HFFc6 (cell line): ENCODE data around the gene TP53INP2. TPM values are rescaled to one million over a fixed set of nuclear protein-coding genes. Genes with fewer than 3 reads are reported as not detected.

Source experiments
- DNase-seq: peaks from one replicate; pipeline ENCODE4 v3.0.0-alpha.2; 2018
- H3K27ac Mint-ChIP-seq: 2 replicates; pipeline ENCODE4 v1.8.0; 2020; ENCODE audit warnings: mild to moderate bottlenecking, mixed read lengths
- H3K27me3 Mint-ChIP-seq: 2 replicates; pipeline ENCODE4 v1.8.0; 2021; ENCODE audit warnings: mild to moderate bottlenecking, moderate library complexity, mixed read lengths; ENCODE audit not compliant: insufficient read depth
- H3K36me3 Mint-ChIP-seq: 2 replicates; pipeline ENCODE4 v1.8.0; 2021; ENCODE audit warnings: low read depth, mixed read lengths
- H3K4me1 Mint-ChIP-seq: 2 replicates; pipeline ENCODE4 v1.8.0; 2020; ENCODE audit warnings: low read depth, mixed read lengths
- H3K4me3 Mint-ChIP-seq: 2 replicates; pipeline ENCODE4 v1.8.0; 2020; ENCODE audit warnings: mild to moderate bottlenecking, moderate library complexity, mixed read lengths
- H3K9me3 Mint-ChIP-seq: 2 replicates; pipeline ENCODE4 v1.8.0; 2020; ENCODE audit warnings: mild to moderate bottlenecking, mixed read lengths
- CTCF ChIP-seq: fragments of 200-600 bp; sonication (generic); IDR thresholded peaks from 2 replicates; pipeline ENCODE4 v1.5.0; 2021; ENCODE audit warnings: antibody characterized with exemption, mild to moderate bottlenecking
- total RNA-seq, 6 experiments: library from RNA; stranded (reverse); fragmentation: NEBNext Ultra II Directional; extraction: Animal tissue kit (Norgen Biotek cat#: 25700); gene quantifications; 2 replicates in 1 of 6; 3 replicates in 5 of 6; pipeline ENCODE4 v1.2.3, GENCODE V29; 2021

TP53INP2 gene
- total RNA-seq, 6 experiments from 2014 or later: 14.2 to 23.8 (median 21.3) TPM

GRCh38 chr20:34744340-34744739 is 40.2 kb downstream of the TP53INP2 start:
- Mint-ChIP-seq H3K4me3 (no peak overlapping the region), H3K27me3 (no peaks in the 10 kb centered on the region)
- TF ChIP-seq CTCF: no peak

DNA sequence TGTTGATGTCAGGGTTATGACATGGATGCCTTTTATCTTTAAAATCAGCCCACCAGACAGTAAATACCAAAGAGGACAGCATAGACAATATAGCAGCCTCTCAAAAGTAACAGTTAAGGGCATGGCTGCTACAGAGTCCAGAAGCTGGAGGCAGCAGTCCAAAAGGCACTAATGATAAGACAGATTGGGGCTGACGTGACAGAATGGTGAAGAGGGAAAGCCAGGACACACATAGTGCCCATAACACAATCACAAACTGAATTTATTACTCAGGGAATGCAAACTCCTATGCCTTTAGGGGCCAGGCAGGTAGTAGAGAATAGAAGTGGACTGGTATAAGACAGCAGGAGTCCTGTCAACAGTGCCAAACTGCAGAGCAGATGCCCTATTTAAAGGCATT is 40.7 kb downstream of the TP53INP2 start:
- TF ChIP-seq CTCF: no peak
- H3K27me3 Mint-ChIP-seq: no peaks in the 10 kb centered on the region
- no peak for DNase-seq
- peaks cover 19% of the 10 kb centered on the region for H3K4me1 Mint-ChIP-seq
- H3K4me3 Mint-ChIP-seq: no peak overlapping the region
- H3K9me3 Mint-ChIP-seq: no peaks in the 10 kb centered on the region
- no peak overlapping the region for H3K27ac Mint-ChIP-seq
- H3K36me3 Mint-ChIP-seq: peaks cover 37% of the 10 kb centered on the region

More at GRCh38 chr20:34744340-34744739, 40.2 kb downstream of the TP53INP2 start:
- no peak for DNase-seq
- Mint-ChIP-seq H3K9me3 (no peaks in the 10 kb centered on the region), H3K36me3 (peaks cover 33% of the 10 kb centered on the region), H3K27ac (no peak overlapping the region), H3K4me1 (peaks cover 19% of the 10 kb centered on the region)

- H3K27ac Mint-ChIP-seq: no peak overlapping the region
- DNase-seq: peak; percentile 58
- peaks cover 31% of the 10 kb centered on the region for H3K36me3 Mint-ChIP-seq
- H3K4me3 Mint-ChIP-seq: no peak overlapping the region
- H3K4me1 Mint-ChIP-seq: peaks cover 19% of the 10 kb centered on the region
- TF ChIP-seq CTCF: no peak
- no peaks in the 10 kb centered on the region for H3K9me3 Mint-ChIP-seq
- H3K27me3 Mint-ChIP-seq: no peaks in the 10 kb centered on the region
Observed at GRCh38 chr20:34746674-34747073, 42.5 kb downstream of the TP53INP2 start.

DNA sequence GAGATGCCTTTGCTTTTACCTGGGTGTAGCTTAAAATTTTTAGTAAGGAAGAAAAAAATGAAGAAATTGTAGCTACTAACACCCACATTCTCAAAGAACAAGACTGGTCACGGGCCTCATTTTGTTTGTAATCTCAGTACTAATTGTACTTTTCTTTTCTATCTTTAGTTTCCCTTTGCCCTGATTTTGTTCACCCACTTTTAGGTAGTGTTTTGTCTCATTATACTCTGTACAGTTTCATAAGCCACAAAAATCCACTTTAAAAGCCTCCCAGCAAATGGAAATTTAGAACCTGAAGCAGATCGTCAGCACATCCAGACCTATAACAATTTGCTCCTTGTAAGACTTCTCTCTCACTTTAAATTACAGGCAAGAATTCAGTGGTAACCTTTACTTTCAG is 43.3 kb downstream of the TP53INP2 start:
- no peak for TF ChIP-seq CTCF
- Mint-ChIP-seq H3K9me3 (no peaks in the 10 kb centered on the region), H3K27ac (peak overlapping the region; percentile 38; the same call in 1 of the 2 replicates), H3K4me3 (no peak overlapping the region), H3K27me3 (no peaks in the 10 kb centered on the region), H3K4me1 (peaks cover 19% of the 10 kb centered on the region), H3K36me3 (peaks cover 28% of the 10 kb centered on the region)
- DNase-seq: no peak

GRCh38 chr20:34748709-34749108 is 44.6 kb downstream of the TP53INP2 start:
- H3K27me3 Mint-ChIP-seq: no peaks in the 10 kb centered on the region
- TF ChIP-seq CTCF: no peak
- H3K36me3 Mint-ChIP-seq: peaks cover 27% of the 10 kb centered on the region
- DNase-seq: no peak
- peaks cover 20% of the 10 kb centered on the region for H3K4me1 Mint-ChIP-seq
- H3K27ac Mint-ChIP-seq: no peak overlapping the region
- no peaks in the 10 kb centered on the region for H3K9me3 Mint-ChIP-seq
- H3K4me3 Mint-ChIP-seq: no peak overlapping the region

DNA sequence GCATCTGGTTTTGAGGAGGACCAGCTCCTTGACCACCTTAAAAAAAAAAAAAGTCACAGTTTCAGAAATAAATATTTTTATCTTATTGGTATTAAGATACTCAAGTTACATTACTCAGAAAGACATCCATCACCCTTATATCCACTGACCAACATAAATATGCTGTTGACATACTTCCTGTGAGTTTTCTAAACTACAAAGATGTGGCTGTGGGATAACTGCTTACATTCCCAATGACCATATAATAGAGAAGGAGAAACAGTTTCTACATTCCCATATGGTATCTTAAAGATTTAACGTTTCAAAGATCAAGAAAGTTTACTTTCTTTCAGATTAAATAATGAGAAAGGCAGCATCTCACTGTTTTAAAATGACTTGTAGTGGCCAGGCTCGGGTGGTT is 46.3 kb downstream of the TP53INP2 start:
- H3K4me1 Mint-ChIP-seq: peaks cover 34% of the 10 kb centered on the region

More for the DNA sequence above, 46.3 kb downstream of the TP53INP2 start:
- Mint-ChIP-seq H3K27me3 (no peaks in the 10 kb centered on the region), H3K27ac (no peak overlapping the region), H3K4me3 (no peak overlapping the region), H3K36me3 (peaks cover 27% of the 10 kb centered on the region), H3K9me3 (no peaks in the 10 kb centered on the region)
- TF ChIP-seq CTCF: no peak
- no peak for DNase-seq
